ENCODE results near the gene ASXL1.
"Not testable (repeated sequence)": the region's sequence is repeated elsewhere in the genome, so short reads cannot be mapped to it uniquely, and the experiment has no call there.

Gene ASXL1

DNA sequence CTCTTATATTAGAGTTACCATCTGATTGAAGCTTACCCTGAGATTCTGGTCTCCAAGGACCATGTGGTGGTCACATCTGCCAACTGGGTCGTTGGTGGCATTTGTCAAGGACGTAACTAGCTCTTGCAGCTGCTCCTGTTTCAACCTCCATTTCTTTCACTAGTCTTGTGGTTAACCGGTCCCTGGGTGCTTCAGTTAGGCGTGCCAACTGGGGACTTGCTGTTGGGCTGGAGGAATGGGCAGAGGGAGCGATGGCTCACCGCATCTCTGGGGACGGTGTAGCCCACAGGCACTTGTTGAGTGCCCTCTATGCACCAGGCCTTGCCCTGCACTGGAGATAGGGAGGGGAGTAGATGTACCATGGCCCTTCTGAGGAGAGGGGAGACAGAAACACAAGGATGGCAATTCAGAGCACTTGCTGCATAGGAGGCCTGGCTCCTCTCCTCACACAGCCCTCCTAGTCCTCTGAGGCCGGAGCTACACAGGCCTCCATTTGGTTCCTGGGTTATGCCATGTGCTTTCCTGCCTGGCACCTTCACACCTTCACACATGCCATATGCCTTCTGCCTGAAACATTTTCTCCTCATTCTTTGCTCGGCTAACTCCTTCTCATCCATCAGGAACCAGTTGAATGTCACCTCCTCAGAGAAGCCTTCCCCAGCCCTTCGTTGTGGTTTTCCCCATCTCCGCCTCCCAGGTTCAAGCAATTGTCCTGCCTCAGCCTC is 20.0 kb upstream of the ASXL1 start:
- no peak for DNase-seq

DNA sequence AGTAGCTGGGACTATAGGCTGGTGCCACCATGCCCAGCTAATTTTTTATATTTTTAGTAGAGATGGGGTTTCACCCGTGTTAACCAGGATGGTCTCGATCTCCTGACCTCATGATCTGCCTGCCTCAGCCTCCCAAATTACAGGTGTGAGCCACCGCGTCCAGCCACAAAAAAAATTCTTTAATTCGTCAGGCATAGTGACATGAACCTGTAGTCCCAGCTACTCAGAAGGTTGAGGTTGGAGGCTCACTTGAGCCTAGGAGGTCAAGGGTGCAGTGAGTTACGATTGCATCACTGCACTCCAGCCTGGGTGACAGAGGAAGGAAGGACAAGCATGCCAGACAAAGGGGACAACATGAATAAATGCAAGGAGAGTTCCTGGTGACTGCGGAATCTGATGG is 19.5 kb upstream of the ASXL1 start:
- DNase-seq: no peak

DNA sequence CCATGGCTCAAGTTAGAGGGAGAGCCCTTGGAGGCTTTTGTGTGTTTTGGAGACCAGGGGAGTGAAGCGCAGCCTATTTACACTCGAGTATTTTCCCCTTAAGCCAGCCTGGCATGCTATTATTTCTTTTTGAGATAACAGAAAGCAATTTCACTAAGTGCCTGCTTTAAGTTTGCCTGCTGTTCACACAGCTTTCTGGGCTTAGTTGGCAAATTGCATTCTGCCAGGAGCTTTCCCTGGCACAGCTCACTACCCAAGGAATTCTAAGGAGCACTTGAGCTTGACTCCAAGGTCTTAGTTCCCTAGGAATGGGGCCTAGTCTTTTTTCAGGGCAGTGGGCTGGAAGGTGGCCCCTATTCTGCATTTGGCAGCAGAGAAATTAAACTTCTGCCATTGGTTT is 19.0 kb upstream of the ASXL1 start:
- DNase-seq: peak; percentile 11

DNA sequence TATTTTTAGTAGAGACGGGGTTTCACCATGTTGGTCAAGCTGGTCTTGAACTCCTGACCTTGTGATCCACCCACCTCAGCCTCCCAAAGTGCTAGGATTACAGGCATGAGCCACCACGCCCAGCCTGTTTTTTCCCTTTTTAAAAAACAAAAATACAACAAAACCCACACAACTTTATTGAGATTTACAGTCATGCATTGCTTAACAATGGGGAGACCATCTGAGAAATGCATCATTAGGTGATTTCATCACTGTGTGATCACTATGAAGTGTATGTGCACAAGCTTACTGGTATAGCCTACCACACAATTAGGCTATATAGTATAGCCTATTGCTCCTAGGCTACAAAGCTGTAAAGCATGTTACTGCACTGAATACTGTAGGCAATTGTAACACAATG is 17.1 kb upstream of the ASXL1 start:
- not testable (repeated sequence) for DNase-seq

DNA sequence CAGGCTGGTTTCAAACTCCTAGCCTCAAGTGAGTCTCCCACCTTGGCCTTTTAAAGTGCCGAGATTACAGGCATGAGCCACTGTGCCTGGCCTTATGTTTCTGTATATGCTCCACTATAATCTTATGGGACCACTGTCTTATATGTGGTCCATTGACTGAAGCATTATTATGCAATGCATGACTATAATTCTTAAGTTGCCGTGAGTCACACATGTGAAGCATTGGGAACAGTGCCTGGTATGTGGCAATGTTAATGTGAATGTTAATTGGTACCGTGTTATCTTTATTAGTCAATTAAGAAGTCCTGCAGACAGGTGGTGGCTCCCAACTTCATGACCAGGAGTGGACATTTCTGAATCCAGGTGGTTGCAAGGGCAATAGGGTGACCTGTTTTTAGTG is 14.7 kb upstream of the ASXL1 start:
- no peak for DNase-seq

DNA sequence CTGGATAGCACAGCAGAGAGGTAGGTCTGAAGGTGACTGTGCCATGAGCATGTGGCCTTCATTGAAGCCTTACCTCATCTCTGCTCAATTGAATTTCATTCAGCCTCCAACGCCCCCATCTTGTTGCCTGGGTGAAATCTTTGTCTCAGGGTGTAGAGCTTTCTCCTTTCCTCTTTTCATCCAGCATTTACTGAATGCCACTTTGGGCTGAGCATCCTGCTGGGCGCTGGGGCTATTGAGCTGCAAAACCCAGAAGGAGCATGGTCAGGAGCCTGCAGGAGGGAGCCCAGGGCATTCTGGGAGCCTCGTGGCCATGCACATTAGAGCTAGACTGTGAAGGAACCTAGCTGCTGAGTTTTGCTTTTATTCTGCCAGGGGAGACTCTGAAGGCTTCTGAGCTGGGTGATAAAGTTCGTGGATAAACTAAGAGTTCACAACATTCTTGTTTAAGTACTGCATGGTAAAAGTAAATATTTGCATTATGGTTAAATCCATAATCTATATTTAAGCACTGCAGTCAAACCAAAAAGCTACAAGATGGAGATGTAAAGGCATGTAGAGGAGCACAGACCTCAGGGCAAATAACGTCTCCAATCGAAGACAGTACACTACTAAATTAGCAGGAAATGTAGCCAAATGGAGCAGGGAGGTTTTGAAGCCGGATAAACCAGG is 13.2 kb upstream of the ASXL1 start:
- peak; percentile 17 for DNase-seq

DNA sequence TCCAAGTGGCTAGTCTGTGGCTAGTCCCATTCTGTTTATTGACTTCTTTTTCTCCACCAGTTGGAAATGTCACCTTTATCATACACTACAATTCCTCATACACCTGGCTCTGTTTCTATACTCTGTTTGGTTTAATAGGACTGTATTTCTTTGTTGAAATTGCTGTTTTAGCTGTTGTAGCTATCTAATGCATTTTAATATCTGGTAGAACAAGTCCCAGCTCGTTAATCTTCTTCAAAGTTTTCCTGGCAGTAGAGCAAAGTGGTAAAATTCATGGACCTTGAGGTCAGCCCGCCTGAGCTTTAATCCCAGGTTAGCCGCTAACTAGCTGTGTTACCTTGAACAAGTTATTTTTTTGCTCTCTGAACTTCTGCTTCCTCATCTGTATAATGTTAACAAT is 9.9 kb upstream of the ASXL1 start:
- DNase-seq: no peak

DNA sequence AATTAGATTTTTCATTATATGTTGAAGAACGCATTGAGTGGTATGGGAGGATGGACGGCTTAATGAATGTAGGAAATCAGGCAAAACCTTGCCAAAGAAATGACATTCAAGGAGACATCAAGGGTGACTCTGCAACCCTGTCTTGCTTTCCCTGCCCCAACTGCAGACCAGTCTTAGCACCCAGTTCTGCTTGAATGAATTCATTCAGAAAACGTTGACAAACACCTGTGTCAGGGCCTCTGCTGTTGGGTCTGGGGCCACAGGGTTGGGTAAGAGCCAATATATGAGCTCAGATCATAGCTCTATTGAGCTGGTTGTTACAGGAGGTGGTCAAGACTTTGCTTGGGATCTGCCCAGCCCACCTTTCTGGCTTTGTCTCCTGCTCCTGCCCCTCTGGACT is 7.7 kb upstream of the ASXL1 start:
- DNase-seq: no peak

DNA sequence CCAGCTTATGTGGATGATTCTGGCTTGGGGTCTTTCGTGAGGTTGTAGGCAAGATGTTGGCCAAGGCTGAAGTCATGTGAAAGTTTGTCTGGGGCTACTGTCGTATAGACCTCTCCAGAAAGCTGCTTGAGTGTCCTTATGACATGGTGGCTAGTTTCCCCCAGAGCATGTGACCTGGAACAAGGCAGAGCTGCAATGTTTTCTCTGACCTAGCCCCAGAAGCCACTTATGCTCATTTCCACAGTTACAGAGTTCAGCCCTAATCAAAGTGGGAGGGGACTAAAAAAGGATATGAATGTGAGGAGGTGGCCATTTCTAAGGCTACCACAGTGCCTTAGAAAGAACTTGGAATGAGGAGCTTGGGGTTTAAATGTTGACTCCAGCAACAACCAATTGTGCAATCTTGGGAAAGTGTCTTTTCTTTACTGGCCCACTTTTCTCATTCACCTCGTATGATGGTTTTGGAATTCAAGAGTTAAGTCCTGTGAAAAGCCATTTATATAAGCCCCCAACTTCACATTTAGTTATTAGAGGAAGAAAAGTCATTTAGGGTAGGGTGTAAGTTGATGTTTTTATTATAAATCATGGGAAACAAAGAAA is 5.9 kb upstream of the ASXL1 start:
- no peak for DNase-seq

DNA sequence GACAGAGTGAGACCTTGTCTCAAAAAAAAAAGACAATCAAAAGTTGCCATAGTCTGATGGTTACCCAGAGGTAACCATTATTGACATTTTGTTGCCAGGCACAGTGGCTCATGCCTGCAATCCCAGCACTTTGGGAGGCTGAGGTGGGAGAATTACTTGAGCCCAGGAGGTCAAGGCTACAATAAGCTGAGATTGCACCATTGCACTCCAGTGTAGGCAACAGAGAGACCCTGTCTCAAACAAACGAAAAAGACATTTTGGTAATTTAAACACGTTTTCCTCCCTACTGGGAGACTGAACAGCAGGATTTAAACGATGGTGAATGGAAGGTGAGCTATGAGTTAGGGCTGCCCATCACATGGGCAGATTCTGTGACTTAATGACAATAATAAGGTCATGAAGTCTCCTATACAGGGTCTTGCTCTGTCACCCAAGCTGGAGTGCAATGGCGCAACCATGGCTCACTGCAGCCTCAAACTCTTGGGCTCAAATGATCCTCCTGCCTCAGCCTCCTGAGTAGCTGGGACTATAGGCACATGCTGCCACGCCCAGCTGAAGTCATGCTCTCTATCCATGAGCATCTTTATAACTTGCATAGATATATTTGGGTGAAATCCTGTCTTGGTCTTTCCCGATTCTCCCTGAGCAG is 4.2 kb upstream of the ASXL1 start:
- DNase-seq: no peak

DNA sequence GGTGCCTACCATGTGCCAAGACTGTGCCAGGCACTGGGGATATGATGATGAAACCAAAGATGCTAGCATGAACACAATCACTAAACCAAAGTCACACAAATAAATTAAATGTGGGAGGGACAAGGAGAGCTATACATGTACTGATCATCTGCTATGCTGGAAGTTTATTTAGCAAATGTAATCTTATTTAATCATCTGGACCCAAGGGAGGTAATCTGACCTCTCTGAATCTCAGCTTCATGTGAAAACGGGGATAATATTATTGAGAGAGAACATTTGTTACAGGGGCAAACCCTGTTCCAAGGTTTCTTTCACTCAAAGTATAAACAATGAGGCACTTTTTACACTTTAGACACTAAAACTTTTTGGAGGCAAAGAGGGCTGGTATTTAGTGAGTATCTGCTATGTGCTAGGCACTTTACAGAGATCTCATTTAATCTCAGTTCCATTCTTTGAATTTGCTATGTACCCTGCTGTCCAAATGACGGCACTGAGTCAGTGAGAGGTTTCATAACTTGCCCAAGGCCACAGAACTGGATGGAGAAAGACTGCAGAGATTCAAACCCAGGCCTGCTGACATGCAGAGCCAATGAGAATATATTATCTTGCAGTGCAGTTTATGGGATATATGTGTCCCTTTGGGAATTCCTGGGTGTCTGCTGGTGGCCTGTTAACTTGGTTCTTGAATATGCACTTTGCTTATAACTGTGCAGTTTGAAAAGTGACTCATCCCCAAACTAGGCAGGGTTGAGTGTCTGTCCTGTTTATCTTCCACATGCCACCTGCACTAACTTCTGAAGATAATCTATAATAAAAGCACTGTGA is 3.3 kb upstream of the ASXL1 start:
- DNase-seq: no peak

DNA sequence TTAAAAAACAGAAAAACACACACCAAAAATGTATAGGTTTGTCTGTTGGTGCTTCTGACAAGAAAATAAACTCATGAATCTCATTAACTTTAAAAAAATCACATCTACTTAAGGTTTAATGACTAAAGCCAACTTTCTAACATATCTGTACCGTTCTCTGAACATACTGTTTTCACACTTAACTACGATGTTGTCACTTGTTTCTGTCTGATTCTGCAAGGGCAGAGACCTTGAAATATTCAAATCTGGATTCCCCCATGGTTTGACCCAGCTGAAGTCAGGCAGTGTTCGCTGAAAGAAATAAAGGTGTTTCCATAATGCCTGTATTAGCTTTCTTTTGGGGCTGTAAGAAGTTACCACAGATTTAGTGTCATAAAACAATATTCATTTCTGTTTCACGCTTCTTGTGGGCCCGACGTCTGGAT is 2.7 kb upstream of the ASXL1 start:
- no peak for DNase-seq

DNA sequence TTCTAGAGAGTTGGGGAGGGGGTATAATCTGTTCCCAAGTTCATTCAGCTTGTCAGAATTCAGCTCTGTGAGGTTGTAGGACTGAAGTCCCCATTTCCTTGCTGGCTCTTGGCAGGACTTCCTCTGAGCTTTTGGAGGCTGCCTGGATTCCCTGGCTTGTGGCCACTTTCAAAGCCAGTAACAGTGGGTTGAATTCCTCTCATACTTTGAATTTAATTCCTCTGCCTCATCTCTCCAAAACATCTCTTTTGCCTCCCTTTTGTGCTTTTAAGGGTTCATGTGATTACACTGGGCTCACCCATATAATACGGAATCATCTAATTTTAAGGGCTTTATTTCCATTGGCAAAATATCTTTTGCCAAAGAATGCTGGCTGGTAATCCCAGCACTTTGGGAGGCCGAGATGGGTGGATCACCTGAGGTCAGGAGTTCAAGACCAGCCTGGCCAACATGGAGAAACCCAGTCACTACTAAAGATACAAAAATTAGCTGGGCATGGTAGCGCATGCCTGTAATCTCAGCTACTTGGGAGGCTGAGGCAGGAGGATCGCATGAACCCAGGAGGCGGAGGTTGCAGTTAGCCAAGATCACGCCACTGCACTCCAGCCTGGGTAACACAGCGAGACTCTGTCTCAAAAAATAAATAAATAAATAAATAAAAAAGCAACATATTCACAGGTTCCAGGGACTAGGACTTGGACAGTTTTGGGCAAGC is 2.1 kb upstream of the ASXL1 start:
- DNase-seq: not testable (repeated sequence)

DNA sequence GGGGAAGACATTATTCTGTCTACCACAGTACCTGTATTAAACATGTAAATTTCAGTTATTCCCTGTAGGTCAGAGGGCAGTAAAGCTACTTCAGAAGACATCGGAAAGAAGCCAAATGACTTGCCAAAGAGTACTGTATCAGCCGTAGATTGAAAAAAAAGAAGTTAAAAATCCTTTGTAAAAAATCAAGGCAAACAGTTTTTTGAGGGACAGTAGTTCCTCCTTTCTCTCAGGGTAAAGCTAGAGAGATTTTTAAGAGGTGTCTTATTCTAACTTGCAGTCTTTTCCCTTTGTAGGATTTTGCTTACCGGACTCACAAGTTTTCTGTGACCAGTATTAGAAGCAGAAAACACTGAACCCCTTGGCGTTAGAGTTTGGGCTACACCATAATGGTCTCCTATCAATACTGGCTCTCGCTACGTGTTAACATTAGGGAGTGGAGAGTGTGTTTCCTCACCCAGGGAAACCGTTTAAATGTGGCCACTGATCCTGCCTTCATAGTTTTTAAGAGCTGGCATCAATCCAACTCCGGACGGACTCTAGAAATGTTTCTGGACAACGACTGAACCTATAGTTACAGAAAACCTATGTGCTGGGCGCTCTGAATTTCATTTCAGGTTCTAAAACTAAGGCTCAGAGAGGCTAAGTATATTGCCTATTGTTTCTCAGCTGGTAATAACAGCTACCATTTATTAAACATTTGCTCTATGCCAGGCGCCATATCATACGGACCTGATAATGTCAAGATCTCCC is 1.3 kb upstream of the ASXL1 start:
- peak; percentile 15 for DNase-seq

DNA sequence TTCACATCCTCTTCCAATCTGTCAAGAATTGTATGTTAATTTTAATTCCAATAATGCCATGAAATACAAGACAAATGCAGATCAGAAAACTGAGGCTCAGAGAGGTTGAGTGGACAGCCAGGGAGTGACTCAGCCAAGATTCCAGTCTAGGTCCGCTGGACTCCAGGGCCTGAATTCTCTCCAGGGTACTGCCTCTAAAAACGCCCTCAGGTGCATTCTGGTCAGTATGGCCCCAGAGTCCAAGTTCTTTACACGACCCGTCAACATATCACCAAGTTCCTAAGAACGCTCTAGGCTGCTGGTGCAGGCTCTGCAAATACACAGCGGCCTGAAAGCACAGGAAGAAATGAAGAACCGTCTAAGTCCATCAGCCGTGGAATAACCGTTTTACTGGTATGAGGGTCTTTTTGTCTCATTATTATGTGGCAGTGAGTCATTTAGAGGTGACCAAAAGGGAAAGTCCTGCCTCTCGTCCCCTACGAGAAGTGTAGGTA is 709 bp upstream of the ASXL1 start:
- no peak for DNase-seq

DNA sequence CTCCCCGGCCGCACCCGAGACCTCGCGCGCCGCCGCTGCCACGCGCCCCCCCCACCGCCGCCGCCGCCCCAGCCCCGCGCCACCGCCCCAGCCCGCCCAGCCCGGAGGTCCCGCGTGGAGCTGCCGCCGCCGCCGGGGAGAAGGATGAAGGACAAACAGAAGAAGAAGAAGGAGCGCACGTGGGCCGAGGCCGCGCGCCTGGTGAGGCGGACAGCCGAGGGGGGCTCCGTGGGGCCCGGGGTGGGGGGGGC is 426 bp downstream of the ASXL1 start:
- no peak for DNase-seq

DNA sequence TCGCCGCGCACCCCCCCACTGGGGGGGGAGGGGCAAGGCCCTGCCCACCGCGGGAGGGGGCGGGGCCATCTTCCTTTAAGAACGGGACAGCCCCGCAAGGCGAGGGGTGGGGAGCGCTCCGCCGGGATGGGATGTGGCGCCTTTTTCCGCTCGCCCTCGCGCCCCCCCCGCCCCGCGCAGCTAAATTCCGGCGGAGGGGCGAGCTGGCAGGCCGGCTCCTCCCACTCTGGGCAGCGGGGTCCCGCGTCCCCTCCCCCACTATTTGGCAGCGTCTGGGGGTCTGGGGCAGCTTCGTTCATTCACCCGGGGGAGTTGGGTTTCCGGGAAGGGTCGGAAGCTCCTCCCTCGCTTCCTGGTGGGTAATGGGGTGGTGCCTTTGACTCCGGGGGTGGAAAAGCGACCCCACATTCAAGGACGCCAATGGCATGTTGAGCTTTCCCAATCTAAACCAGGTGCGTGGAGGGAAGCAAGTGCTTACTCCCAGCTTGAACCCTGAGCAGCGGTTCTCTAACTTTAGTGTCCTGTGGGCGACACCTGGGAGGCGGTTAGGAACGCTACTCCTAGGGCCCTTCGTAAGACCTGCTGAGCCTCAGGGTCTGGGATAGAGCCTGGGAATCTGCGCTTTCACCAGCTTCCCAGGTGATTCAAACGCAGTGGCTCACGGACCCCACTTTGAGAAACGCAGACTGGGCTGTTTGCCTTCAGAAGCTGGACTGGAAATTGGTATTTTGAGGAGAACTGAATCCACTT is 927 bp downstream of the ASXL1 start:
- DNase-seq: peak; percentile 53

DNA sequence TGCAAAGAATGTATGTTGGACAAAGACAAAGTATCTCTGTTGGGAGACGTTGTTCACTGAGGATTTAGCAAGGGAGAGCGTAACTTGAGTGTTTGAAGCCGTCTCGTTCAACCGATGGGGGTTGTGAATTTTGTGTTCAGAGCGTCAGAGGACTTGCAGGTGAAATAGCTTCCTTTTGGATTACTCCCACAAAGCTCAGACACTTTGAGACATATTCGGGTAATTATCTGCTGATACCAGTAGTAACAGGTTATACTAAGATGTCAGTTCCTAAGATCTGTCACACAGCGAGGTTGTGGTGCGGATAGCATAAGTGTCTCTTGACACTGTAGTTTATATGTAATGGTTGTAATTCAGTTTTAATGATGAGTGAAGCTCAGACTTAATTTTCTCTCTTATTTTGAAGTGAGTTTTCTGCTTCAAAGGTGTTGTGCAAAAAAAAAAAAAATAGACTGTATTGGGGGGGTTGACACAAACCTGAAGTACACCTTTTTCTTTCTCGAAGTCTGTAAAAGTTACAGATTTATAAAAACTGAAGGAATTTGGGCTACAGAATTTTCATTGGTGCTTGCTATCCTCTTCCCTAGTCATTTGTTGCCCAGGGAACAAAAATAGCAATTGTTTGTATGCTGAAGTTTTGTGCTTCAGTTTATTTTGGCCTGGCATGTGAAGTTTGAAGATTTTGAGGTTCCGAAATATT is 1.7 kb downstream of the ASXL1 start:
- no peak for DNase-seq

DNA sequence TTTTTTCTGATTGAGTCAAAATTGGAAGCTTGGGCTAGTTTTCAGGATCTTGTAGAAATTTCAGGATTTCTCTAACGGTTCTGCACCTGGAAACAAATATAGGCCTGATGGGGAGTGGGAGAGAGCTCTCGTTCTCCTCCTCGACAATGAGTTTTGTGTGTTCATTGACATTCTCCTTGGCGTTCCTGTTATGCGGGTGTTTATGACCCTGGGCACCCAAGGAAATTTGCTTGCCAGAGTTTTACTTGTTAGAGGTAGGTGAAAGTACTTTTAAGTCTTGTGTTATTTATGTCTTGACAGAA is 2.2 kb downstream of the ASXL1 start:
- DNase-seq: no peak

DNA sequence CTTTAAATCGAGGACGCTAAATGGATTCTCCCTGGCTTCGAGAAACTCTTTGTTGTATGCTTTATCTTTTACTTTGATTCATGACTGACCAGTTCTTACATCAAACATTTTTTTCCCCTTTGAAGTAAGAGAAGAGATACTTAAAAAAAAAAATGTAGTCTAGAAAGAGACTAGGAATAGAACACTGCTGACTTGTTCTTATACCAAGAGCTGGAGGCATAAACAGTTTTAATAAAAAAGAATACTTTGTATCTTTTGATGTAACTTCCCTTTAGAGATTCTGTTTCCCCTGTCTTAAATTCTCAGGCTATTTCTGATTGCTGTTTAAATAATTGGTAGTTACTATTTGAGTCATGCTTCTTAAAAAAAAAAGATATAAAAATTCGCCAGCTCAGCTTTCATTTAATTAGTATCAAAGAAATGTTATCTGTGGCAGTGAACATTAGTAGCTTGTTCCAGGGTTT is 4.8 kb downstream of the ASXL1 start:
- DNase-seq: no peak

All from midbrain (tissue), 1 donor.